K562 (cell line): ENCODE measurements around the gene TAL1. TPM values are rescaled to one million over a fixed set of nuclear protein-coding genes. Genes with fewer than 3 reads are reported as not detected.

ENCODE experiments used
- ADNP ChIP-seq: fragments of 200-800 bp; sonication (Bioruptor generic); IDR thresholded peaks from 2 replicates; pipeline ENCODE4 v1.6.1; 2016; ENCODE audit warnings: missing genetic modification characterization, missing compliant biosample characterization
- BDP1 ChIP-seq: IDR thresholded peaks from 3 replicates; pipeline ENCODE4 v1.6.1; 2011; ENCODE audit not compliant: insufficient read length, insufficient read depth
- BMI1 ChIP-seq: fragments of 150-350 bp; IDR thresholded peaks from 2 replicates; pipeline ENCODE4 v1.6.1; 2014; ENCODE audit warnings: low read length
- CBX1 ChIP-seq: sonication (generic); IDR thresholded peaks from 2 replicates; pipeline ENCODE4 v1.6.1; 2016; ENCODE audit warnings: antibody characterized with exemption, low read depth, mild to moderate bottlenecking
- CBX3 ChIP-seq, 2 experiments: IDR thresholded peaks; 1 replicate in 1 of 2; 2 replicates in 1 of 2; pipeline ENCODE4 v1.6.1; 2012; ENCODE audit warnings: inconsistent platforms in 2 of 2, low read length in 2 of 2, borderline replicate concordance in 1 of 2, control low read depth in 1 of 2
- CBX8 ChIP-seq: fragments of 200-600 bp; sonication (generic); IDR thresholded peaks from 2 replicates; pipeline ENCODE4 v1.6.1; 2012; ENCODE audit warnings: borderline replicate concordance, mixed run types, low read depth, mild to moderate bottlenecking, moderate library complexity, mixed read lengths, low read length, control low read depth, inconsistent platforms; ENCODE audit not compliant: poor library complexity, severe bottlenecking; ENCODE audit errors: extremely low read depth
- CGGBP1 ChIP-seq: fragments of 250-450 bp; sonication (Bioruptor Pico); IDR thresholded peaks from 2 replicates; pipeline ENCODE4 v1.9.0; 2021; ENCODE audit warnings: mild to moderate bottlenecking
- CHCHD3 ChIP-seq: fragments of 250-450 bp; sonication (Bioruptor Pico); IDR thresholded peaks from 2 replicates; pipeline ENCODE4 v2.1.2; 2022; ENCODE audit warnings: mild to moderate bottlenecking
- CREBBP ChIP-seq: IDR thresholded peaks from one replicate; pipeline ENCODE4 v1.6.1; 2012; ENCODE audit warnings: low read depth, mild to moderate bottlenecking, control low read depth, inconsistent platforms, low read length
- DEAF1 ChIP-seq: fragments of 450-650 bp; formaldehyde crosslinking; IDR thresholded peaks from 2 replicates; pipeline ENCODE4 v1.4.0; 2020; ENCODE audit warnings: mild to moderate bottlenecking, moderate library complexity
- ESRRA ChIP-seq: fragments of 450-650 bp; IDR thresholded peaks from 2 replicates; pipeline ENCODE4 v1.6.1; 2014; ENCODE audit warnings: low read depth, mild to moderate bottlenecking, moderate library complexity, borderline replicate concordance
- HIVEP1 ChIP-seq: fragments of 250-450 bp; sonication (Bioruptor Pico); IDR thresholded peaks from 2 replicates; pipeline ENCODE4 v1.4.0; 2020; ENCODE audit warnings: mild to moderate bottlenecking
- KDM4B ChIP-seq, 2 experiments: fragments of 450-650 bp in 1 of 2; sonication (generic) in 1 of 2; IDR thresholded peaks; 2 replicates each; pipeline ENCODE4 v1.6.1; 2016 to 2017; ENCODE audit warnings: borderline replicate concordance in 2 of 2, antibody characterized with exemption in 1 of 2, low read depth in 1 of 2, mild to moderate bottlenecking in 1 of 2
- NCOA1 ChIP-seq: fragments of 450-650 bp; IDR thresholded peaks from 2 replicates; pipeline ENCODE4 v1.6.1; 2016; ENCODE audit warnings: low read depth
- NFYB ChIP-seq: IDR thresholded peaks from 2 replicates; pipeline ENCODE4 v1.6.1; 2011; ENCODE audit warnings: mild to moderate bottlenecking, moderate library complexity; ENCODE audit not compliant: insufficient read length; ENCODE audit errors: extremely low read depth
- PHTF2 ChIP-seq: fragments of 250-450 bp; sonication (Bioruptor Pico); IDR thresholded peaks from 2 replicates; pipeline ENCODE4 v1.5.0; 2021; ENCODE audit warnings: mild to moderate bottlenecking
- PPARD ChIP-seq: fragments of 250-450 bp; sonication (Bioruptor Pico); IDR thresholded peaks from 2 replicates; pipeline ENCODE4 v1.8.0; 2022; ENCODE audit warnings: inconsistent platforms, mild to moderate bottlenecking, moderate library complexity
- RBM17 ChIP-seq: fragments of 200-400 bp; formaldehyde crosslinking; IDR thresholded peaks from 2 replicates; pipeline ENCODE4 v1.6.1; 2017; ENCODE audit warnings: low read depth, mild to moderate bottlenecking, low read length, borderline replicate concordance
- RFX1 ChIP-seq: fragments of 450-650 bp; IDR thresholded peaks from 2 replicates; pipeline ENCODE4 v1.6.1; 2016; ENCODE audit warnings: mild to moderate bottlenecking, moderate library complexity
- SIN3A ChIP-seq, 2 experiments: fragments of 150-350 bp in 1 of 2; IDR thresholded peaks; 2 replicates each; pipeline ENCODE4 v1.6.1; 2011 to 2016; ENCODE audit warnings: borderline replicate concordance in 2 of 2, low read depth in 2 of 2, low read length in 2 of 2, mild to moderate bottlenecking in 2 of 2, moderate library complexity in 2 of 2; ENCODE audit not compliant: control insufficient read depth in 1 of 2
- SMARCA5 ChIP-seq: fragments of 450-650 bp; IDR thresholded peaks from 2 replicates; pipeline ENCODE4 v1.6.1; 2016
- SRSF3 ChIP-seq: fragments of 200-400 bp; formaldehyde crosslinking; IDR thresholded peaks from 2 replicates; pipeline ENCODE4 v1.6.1; 2016; ENCODE audit warnings: mild to moderate bottlenecking, low read length, moderate library complexity; ENCODE audit not compliant: insufficient read depth
- ZBTB17 ChIP-seq: fragments of 450-650 bp; formaldehyde crosslinking; IDR thresholded peaks from 2 replicates; pipeline ENCODE4 v1.4.0; 2020; ENCODE audit warnings: mild to moderate bottlenecking
- ZBTB9 ChIP-seq: fragments of 450-650 bp; formaldehyde crosslinking; IDR thresholded peaks from 2 replicates; pipeline ENCODE4 v1.4.0; 2020; ENCODE audit warnings: mild to moderate bottlenecking, moderate library complexity
- ZFP30 ChIP-seq: fragments of 250-450 bp; sonication (Bioruptor Pico); IDR thresholded peaks from 2 replicates; pipeline ENCODE4 v1.8.0; 2022; ENCODE audit warnings: moderate library complexity, mild to moderate bottlenecking, inconsistent platforms, borderline replicate concordance
- ZKSCAN8 ChIP-seq: fragments of 200-800 bp; sonication (Bioruptor generic); IDR thresholded peaks from 2 replicates; pipeline ENCODE4 v1.6.1; 2016; ENCODE audit warnings: missing genetic modification characterization, missing compliant biosample characterization
- ZNF785 ChIP-seq: fragments of 250-450 bp; sonication (Bioruptor Pico); IDR thresholded peaks from 2 replicates; pipeline ENCODE4 v1.4.0; 2020; ENCODE audit warnings: mild to moderate bottlenecking
- ZSCAN32 ChIP-seq: fragments of 450-650 bp; formaldehyde crosslinking; IDR thresholded peaks from 2 replicates; pipeline ENCODE4 v1.4.0; 2020; ENCODE audit warnings: mild to moderate bottlenecking, moderate library complexity
- polyA plus RNA-seq, 8 experiments: library from polyadenylated mRNA; depleted of rRNA in 4 of 8; stranded (reverse) in 5 of 8; unstranded in 3 of 8; fragments of >200 nt; fragmentation: Nextera tagmentation in 2 of 8; fragmentation: Illumina TruSeq in 1 of 8; extraction: Ambion mirVana in 2 of 8; extraction: Trizol in 1 of 8; gene quantifications; 2 replicates each; pipeline versions ENCODE4 v1.2.1 to v1.2.3, GENCODE V29; 2011 to 2014; ENCODE audit warnings: inconsistent platforms in 1 of 8, missing spikeins in 1 of 8
- total RNA-seq, 7 experiments: library from RNA; depleted of rRNA in 6 of 7; stranded (reverse); fragments of >200 nt in 6 of 7; fragmentation: Illumina TruSeq in 2 of 7; extraction: Trizol in 2 of 7; gene quantifications; 2 replicates each; pipeline versions ENCODE4 v1.2.1 to v1.2.3, GENCODE V29; 2011 to 2021; ENCODE audit warnings: low replicate concordance in 1 of 7

The TAL1 gene
- total and polyA plus RNA-seq, 9 of the 15 experiments (the other 6 are each of a cell fraction or from before 2014, with no cell fraction given) = 18.5 to 106 (median 59.7) TPM

- TF ChIP-seq CBX8 (no peak), ZSCAN32 (no peak), CBX3 (IDR thresholded peaks at IDR 0.05; ENCODE audit: borderline replicate concordance in 1 of 2, low read length in 2 of 2) (peak in 1 of 2 experiments; percentile 75; a peak in 1 of 3 replicates), BMI1 (no peak), ZKSCAN8 (CRISPR knock-in tag) (no peak), NCOA1 (no peak), RFX1 (no peak), ZBTB17 (CRISPR knock-in tag) (no peak), ESRRA (peak; percentile 98), CREBBP (no peak), CGGBP1 (CRISPR knock-in tag) (no peak), NFYB (no peak), SIN3A (IDR thresholded peaks at IDR 0.05; ENCODE audit: borderline replicate concordance in 2 of 2, control insufficient read depth in 1 of 2, low read depth in 2 of 2, low read length in 2 of 2) (no peak), KDM4B (IDR thresholded peaks at IDR 0.05; ENCODE audit: borderline replicate concordance in 2 of 2, low read depth in 1 of 2) (no peak), DEAF1 (CRISPR knock-in tag) (no peak), SRSF3 (no peak), HIVEP1 (CRISPR knock-in tag) (no peak), ADNP (tag) (peak; percentile 86), BDP1 (no peak), ZFP30 (CRISPR knock-in tag) (no peak), ZNF785 (CRISPR knock-in tag) (no peak), ZBTB9 (CRISPR knock-in tag) (no peak), CHCHD3 (CRISPR knock-in tag) (no peak), RBM17 (no peak), CBX1 (peak; percentile 86; the same call in 1 of the 2 replicates), SMARCA5 (peak; percentile 94), PPARD (no peak), PHTF2 (CRISPR knock-in tag) (no peak)
Observed at GRCh38 chr1:47209725-47210325, 22.2 kb downstream of the TAL1 start (continued).
